GM12878 (cell line): Measurements from ENCODE around the gene ITM2A. TPM values are rescaled to one million over a fixed set of nuclear protein-coding genes. Genes with fewer than 3 reads are reported as not detected.

Source experiments
- ATAC-seq: fragments of 200-7000 bp; cut with Tn5 transposase; 3 replicates; pipeline ENCODE4 v1.9.1; 2020; ENCODE audit warnings: mild to moderate bottlenecking, moderate library complexity
- BruUV-seq: library from RNA; stranded (reverse); fragments of 400-500 nt; replicated peaks from 2 replicates; lab custom pipeline; 2021; lab: Mats Ljungman, UMichigan
- CTCF ChIA-PET: fragments of 300-600 bp; sonication (Branson Sonifier 250); formaldehyde crosslinking; extraction: SDS; loops from one replicate; lab custom pipeline; 2021; ENCODE audit warnings: inconsistent platforms; lab: Yijun Ruan, JAX
- POLR2A ChIA-PET: fragments of 350-600 bp; formaldehyde crosslinking; extraction: SDS; loops from one replicate; lab custom pipeline; 2021; ENCODE audit warnings: inconsistent platforms; lab: Charles Lee
- RAD21 ChIA-PET: fragments of 300-600 bp; sonication (Branson Sonifier 250); formaldehyde crosslinking; loops from one replicate; lab custom pipeline; 2023; ENCODE audit warnings: antibody characterized with exemption; ENCODE audit not compliant: unreplicated experiment; lab: Charles Lee
- SMC1A ChIA-PET: fragments of 300-600 bp; sonication (Branson Sonifier 250); formaldehyde crosslinking; loops from one replicate; lab custom pipeline; 2023; ENCODE audit not compliant: unreplicated experiment, uncharacterized antibody; lab: Charles Lee
- DNase-seq: peaks from one replicate; pipeline ENCODE4 v3.0.0-alpha.2; 2011; ENCODE audit warnings: low read depth, low spot score
- FAIRE-seq: peaks from 3 replicates; lab custom pipeline; 2011; peaks lifted over from hg19 to GRCh38; lab: Jason Lieb, UNC
- H2AFZ ChIP-seq: 2 replicates; pipeline ENCODE4 v1.6.0; 2011; ENCODE audit warnings: low read depth, low read length, control low read depth; ENCODE audit not compliant: control insufficient read depth
- H3K27ac ChIP-seq: 2 replicates; pipeline ENCODE4 v1.5.1; 2011; ENCODE audit warnings: control low read depth; ENCODE audit not compliant: control insufficient read depth, insufficient read depth
- H3K27me3 ChIP-seq, 2 experiments: replicated peaks in 1 of 2; 2 replicates each; pipeline versions ENCODE4 v1.6.0 to v1.6.1; 2011; ENCODE audit warnings: low read length in 1 of 2; ENCODE audit not compliant: control insufficient read depth in 2 of 2, insufficient read depth in 2 of 2
- H3K36me3 ChIP-seq, 2 experiments: 2 replicates each; pipeline ENCODE4 v1.5.1; 2011; ENCODE audit warnings: low read length in 1 of 2; ENCODE audit not compliant: control insufficient read depth in 2 of 2, insufficient read depth in 2 of 2
- H3K4me1 ChIP-seq: 2 replicates; pipeline ENCODE4 v1.6.1; 2011; ENCODE audit warnings: mild to moderate bottlenecking, low read length, moderate library complexity, mixed read lengths; ENCODE audit not compliant: control insufficient read depth, insufficient read depth
- H3K4me2 ChIP-seq: 2 replicates; pipeline ENCODE4 v1.6.0; 2011; ENCODE audit warnings: control low read depth; ENCODE audit not compliant: control insufficient read depth, insufficient read depth
- H3K4me3 ChIP-seq: fragments of 200-600 bp; sonication (generic); 2 replicates; pipeline ENCODE4 v1.5.1; 2016
- H3K79me2 ChIP-seq: 2 replicates; pipeline ENCODE4 v1.6.0; 2011; ENCODE audit warnings: low read length; ENCODE audit not compliant: control insufficient read depth, insufficient read depth
- H3K9ac ChIP-seq: 2 replicates; pipeline ENCODE4 v1.8.0; 2011; ENCODE audit warnings: low read length, control low read depth, mixed read lengths; ENCODE audit not compliant: control insufficient read depth, insufficient read depth
- H3K9me3 ChIP-seq: replicated peaks from 3 replicates; pipeline ENCODE4 v1.5.1; 2011; ENCODE audit warnings: mild to moderate bottlenecking, low read length; ENCODE audit not compliant: control insufficient read depth, insufficient read depth
- H4K20me1 ChIP-seq: 2 replicates; pipeline ENCODE4 v1.6.0; 2011; ENCODE audit not compliant: control insufficient read depth, insufficient read depth
- BACH1 ChIP-seq: fragments of 450-650 bp; IDR thresholded peaks from 2 replicates; pipeline ENCODE4 v1.6.1; 2017; ENCODE audit warnings: mild to moderate bottlenecking, borderline replicate concordance
- BHLHE40 ChIP-seq, 2 experiments: fragments of 450-650 bp in 1 of 2; IDR thresholded peaks; 2 replicates each; pipeline ENCODE4 v1.6.1; 2011 to 2017; ENCODE audit warnings: low read depth in 2 of 2, borderline replicate concordance in 1 of 2, improper control_type of control experiment in 1 of 2, low read length in 1 of 2, mild to moderate bottlenecking in 1 of 2
- CEBPB ChIP-seq, 2 experiments: fragments of 150-350 bp in 1 of 2; IDR thresholded peaks; 2 replicates each; pipeline ENCODE4 v1.6.1; 2012 to 2014; ENCODE audit warnings: low read depth in 2 of 2, low read length in 2 of 2, borderline replicate concordance in 1 of 2, inconsistent platforms in 1 of 2
- CHD2 ChIP-seq: IDR thresholded peaks from 2 replicates; pipeline ENCODE4 v1.6.1; 2011; ENCODE audit warnings: low read depth, low read length, improper control_type of control experiment, borderline replicate concordance
- ESRRA ChIP-seq: IDR thresholded peaks from 2 replicates; pipeline ENCODE4 v1.6.1; 2012; ENCODE audit warnings: mild to moderate bottlenecking, low read length, improper control_type of control experiment
- FOXM1 ChIP-seq: IDR thresholded peaks from 2 replicates; pipeline ENCODE4 v1.6.1; 2012; ENCODE audit warnings: low read depth, mild to moderate bottlenecking, inconsistent platforms, low read length, moderate library complexity
- IKZF1 ChIP-seq: fragments of 450-650 bp; conservative IDR thresholded peaks from 2 replicates; pipeline ENCODE4 v1.6.1; 2017; ENCODE audit warnings: antibody characterized with exemption, mild to moderate bottlenecking
- IKZF2 ChIP-seq, 2 experiments: fragments of 450-650 bp; IDR thresholded peaks; 2 replicates each; pipeline ENCODE4 v1.6.1; 2017; ENCODE audit warnings: mild to moderate bottlenecking in 2 of 2, moderate library complexity in 2 of 2
- IRF5 ChIP-seq: fragments of 450-650 bp; IDR thresholded peaks from 2 replicates; pipeline ENCODE4 v1.6.1; 2017; ENCODE audit warnings: borderline replicate concordance
- LARP7 ChIP-seq: fragments of 450-650 bp; IDR thresholded peaks from 2 replicates; pipeline ENCODE4 v1.6.1; 2017; ENCODE audit warnings: mild to moderate bottlenecking
- MTA2 ChIP-seq: fragments of 450-650 bp; IDR thresholded peaks from 2 replicates; pipeline ENCODE4 v1.6.1; 2016; ENCODE audit warnings: low read depth, mild to moderate bottlenecking, moderate library complexity
- PML ChIP-seq: IDR thresholded peaks from 2 replicates; pipeline ENCODE4 v1.6.1; 2012; ENCODE audit warnings: low read length, inconsistent platforms
- RAD21 ChIP-seq: IDR thresholded peaks from 2 replicates; pipeline ENCODE4 v1.6.1; 2011; ENCODE audit warnings: mild to moderate bottlenecking, low read depth, low read length, moderate library complexity; ENCODE audit not compliant: insufficient read depth
- RAD51 ChIP-seq: fragments of 450-650 bp; IDR thresholded peaks from 2 replicates; pipeline ENCODE4 v1.6.1; 2016; ENCODE audit warnings: moderate library complexity, mild to moderate bottlenecking, inconsistent platforms
- RELA ChIP-seq: fragments of 450-650 bp; IDR thresholded peaks from 2 replicates; pipeline ENCODE4 v1.8.0; 2014; ENCODE audit warnings: borderline replicate concordance; ENCODE audit not compliant: partially characterized antibody
- RUNX3 ChIP-seq: IDR thresholded peaks from 2 replicates; pipeline ENCODE4 v1.6.1; 2012; ENCODE audit warnings: low read length, inconsistent platforms
- SREBF2 ChIP-seq: IDR thresholded peaks from 2 replicates; pipeline ENCODE4 v1.6.1; 2012; ENCODE audit warnings: mild to moderate bottlenecking, low read length
- USF1 ChIP-seq: IDR thresholded peaks from 2 replicates; pipeline ENCODE4 v1.6.1; 2011; ENCODE audit warnings: borderline replicate concordance, low read depth, mild to moderate bottlenecking, moderate library complexity, mixed read lengths, low read length; ENCODE audit not compliant: insufficient read depth; ENCODE audit errors: extremely low read length
- ZNF24 ChIP-seq: fragments of 450-650 bp; IDR thresholded peaks from 2 replicates; pipeline ENCODE4 v1.6.1; 2017; ENCODE audit warnings: antibody characterized with exemption, mild to moderate bottlenecking
- WGBS: methylation state at CpG from one replicate; pipeline ENCODE4 v1.1.6; 2016; ENCODE audit warnings: low lambda C conversion rate; ENCODE audit not compliant: insufficient replicate concordance, insufficient coverage; ENCODE audit errors: missing lambda C conversion rate; 5-methylcytosine and 5-hydroxymethylcytosine counted together
- in situ Hi-C: fragments of 300-500 bp; cut with MboI; formaldehyde crosslinking; loops from 9 replicates; pipeline ENCODE4 v1.14.3; 2018; ENCODE audit warnings: mixed read lengths
- intact Hi-C: fragments of 100-400 bp; cut with micrococcal nuclease; formaldehyde crosslinking; loops from one replicate; pipeline ENCODE4 v1.14.2; 2022; ENCODE audit not compliant: unreplicated experiment
- polyA plus RNA-seq, 11 experiments: library from polyadenylated mRNA; depleted of rRNA in 4 of 11; unstranded in 6 of 11; stranded (reverse) in 5 of 11; fragments of >200 nt; fragmentation: Nextera tagmentation in 4 of 11; fragmentation: Illumina TruSeq in 1 of 11; extraction: Ambion mirVana in 4 of 11; extraction: Trizol in 1 of 11; gene quantifications; 1 replicate in 1 of 11; 2 replicates in 10 of 11; pipeline versions ENCODE4 v1.2.1 to v1.2.3, GENCODE V29; 2011 to 2016; ENCODE audit warnings: inconsistent platforms in 2 of 11, missing spikeins in 2 of 11, low read depth in 1 of 11
- total RNA-seq, 4 experiments: library from RNA; depleted of rRNA in 3 of 4; stranded (reverse); fragments of >200 nt in 3 of 4; fragmentation: Illumina TruSeq in 1 of 4; extraction: Trizol in 1 of 4; gene quantifications; 2 replicates each; pipeline versions ENCODE4 v1.2.1 to v1.2.3, GENCODE V29; 2013 to 2021

Gene ITM2A
- total and polyA plus RNA-seq, 10 of the 15 experiments (the other 5 are each of a cell fraction or from before 2014, with no cell fraction given), result 29.6 to 202 (median 44.9) TPM

DNA sequence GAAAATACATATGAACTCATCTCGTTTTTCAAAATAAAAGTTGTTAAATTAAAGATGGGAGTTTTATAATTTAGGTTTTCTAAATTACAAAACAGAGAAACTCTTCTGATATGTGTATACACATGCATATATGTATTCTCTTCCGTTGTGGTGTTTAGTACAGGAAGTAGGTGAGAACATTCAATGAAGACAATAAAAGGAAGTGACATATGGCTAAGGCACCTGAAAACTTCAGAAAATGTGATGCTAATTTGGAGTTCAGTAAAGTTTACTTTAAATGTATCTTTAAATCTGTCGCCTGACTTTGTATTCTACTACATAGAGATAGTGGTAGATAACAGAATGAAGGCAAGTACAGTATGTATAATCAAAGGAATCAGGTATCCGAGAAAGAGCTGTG lies 33.5 kb upstream of the ITM2A start:
- BruUV-seq, result no TSS peak
- ChIA-PET CTCF (no interaction called here), POLR2A (no interaction called here), RAD21 (no interaction called here), SMC1A (interaction anchor here (0.9 kb wide), 1 partner anchor 35 kb away, joined by 6 read pairs; no protein-coding TSS in a partner anchor)
- Histone ChIP-seq H3K27me3 (no peaks in the 10 kb centered on the region), H3K4me3 (no peak overlapping the region), H3K27ac (no peak overlapping the region), H3K9me3 (no peaks in the 10 kb centered on the region), H3K9ac (no peak overlapping the region), H3K36me3 (no peaks in the 10 kb centered on the region), H3K79me2 (no peaks in the 10 kb centered on the region), H3K4me2 (no peak overlapping the region), H4K20me1 (no peaks in the 10 kb centered on the region), H3K4me1 (no peaks in the 10 kb centered on the region), H2AFZ (no peak overlapping the region)
- WGBS, result 20% methylated on average over 4 of the region's 4 CpGs
- TF ChIP-seq RUNX3 (no peak), BHLHE40 (IDR thresholded peaks at IDR 0.05; ENCODE audit: borderline replicate concordance in 1 of 2, low read depth in 2 of 2, low read length in 1 of 2) (no peak), BACH1 (no peak), MTA2 (no peak), RAD21 (no peak), RAD51 (no peak), ESRRA (no peak), ZNF24 (no peak), USF1 (no peak), IKZF1 (no peak), IKZF2 (IDR thresholded peaks at IDR 0.05) (no peak), PML (no peak), LARP7 (no peak), FOXM1 (no peak), CEBPB (IDR thresholded peaks at IDR 0.05; ENCODE audit: borderline replicate concordance in 1 of 2, low read depth in 2 of 2, low read length in 2 of 2) (no peak), IRF5 (no peak), RELA (no peak), SREBF2 (no peak), CHD2 (no peak)
- in situ Hi-C loops (no loop called here), intact Hi-C loops (no loop called here)
- ATAC-seq (no peak), FAIRE-seq (no peak), DNase-seq (no peak)
